Measurements from ENCODE around the gene LIPG. TPM values are rescaled to one million over a fixed set of nuclear protein-coding genes. Genes with fewer than 3 reads are reported as not detected.

Gene LIPG
- total and polyA plus RNA-seq, 9 of the 15 experiments (the other 6 are each of a cell fraction or from before 2014, with no cell fraction given) = 0.76 to 1.8 (median 1.3) TPM

DNA sequence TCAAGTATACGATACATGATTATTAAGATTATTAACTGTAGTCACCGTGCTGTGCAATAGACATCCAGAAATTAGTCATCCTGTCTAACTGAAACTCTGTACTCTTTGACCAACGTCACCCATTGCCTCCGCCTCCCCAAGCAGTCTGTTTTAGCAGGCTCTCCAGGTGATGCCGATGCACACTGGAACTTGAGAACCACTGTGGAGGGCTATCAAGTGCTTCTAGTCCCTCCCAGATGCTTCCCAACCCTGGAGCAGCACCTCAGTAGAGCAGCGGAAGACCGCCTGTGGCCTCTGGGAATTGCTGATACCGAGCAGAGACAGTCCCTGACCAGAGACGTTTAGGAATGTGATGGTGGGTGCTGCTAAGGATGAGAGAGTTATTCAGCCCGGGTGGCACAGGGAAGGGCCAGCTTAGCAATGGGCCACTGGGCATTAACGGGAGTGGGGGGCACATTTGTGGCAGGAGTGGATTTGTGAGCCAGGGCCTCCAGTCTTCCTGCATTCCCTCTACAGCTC is 50.7 kb downstream of the LIPG start:
- H3K4me1 ChIP-seq (replicated peaks in 1 of 2; ENCODE audit: control insufficient read depth in 2 of 2, insufficient read depth in 2 of 2, low read length in 2 of 2) = peaks cover 0 to 7% of the 10 kb centered on the region in 2 experiments; a peak in 2 of 5 replicates
- DNase-seq (ENCODE audit: extremely low read depth in 1 of 4, low spot score in 3 of 4) (no peak), ATAC-seq (no peak), FAIRE-seq (no peak)
- H3K79me2 ChIP-seq (ENCODE audit: control insufficient read depth, insufficient read depth, low read length) = no peaks in the 10 kb centered on the region
- H3K36me3 ChIP-seq (ENCODE audit: control insufficient read depth, insufficient read depth, low read length) = no peaks in the 10 kb centered on the region
- in situ Hi-C loops (cut with MboI) (no loop called here), intact Hi-C loops (cut with micrococcal nuclease) (no loop called here)
- H3K9me3 ChIP-seq (replicated peaks; ENCODE audit: control insufficient read depth, insufficient read depth, low read depth, low read length) = no peaks in the 10 kb centered on the region
- H4K20me1 ChIP-seq (replicated peaks; ENCODE audit: control insufficient read depth, insufficient read depth, low read length) = no peaks in the 10 kb centered on the region
- no peak overlapping the region for H3K4me2 ChIP-seq (ENCODE audit: insufficient read depth, low read length)
- ChIA-PET POLR2A (interaction anchor here (0.6 kb wide), 1 partner anchor 21 kb away, joined by 4 read pairs; no protein-coding TSS in a partner anchor), CTCF (ENCODE audit: low intra/inter-chr PET ratio) (no interaction called here)
- no peak overlapping the region for H2AFZ ChIP-seq (ENCODE audit: low read depth, low read length)
- H3K27ac ChIP-seq (ENCODE audit: extremely low read depth, low read depth, low read length) = no peak overlapping the region
- no TSS peak for BruUV-seq (replicated peaks)
- no peak overlapping the region for H3K4me3 ChIP-seq
- no peak overlapping the region for H3K9ac ChIP-seq (ENCODE audit: insufficient read depth in 1 of 2, low read depth in 2 of 2, low read length in 2 of 2)
- H3K27me3 ChIP-seq (ENCODE audit: control insufficient read depth in 2 of 2, insufficient read depth in 2 of 2, low read length in 2 of 2) = peaks cover 2 to 28% of the 10 kb centered on the region in 2 experiments; a peak in 3 of 5 replicates
- TF ChIP-seq HDAC8 (tag; IDR thresholded peaks at IDR 0.05) (no peak), ZNF785 (CRISPR knock-in tag; IDR thresholded peaks at IDR 0.05) (no peak), MBD2 (IDR thresholded peaks at IDR 0.05; ENCODE audit: borderline replicate concordance, low read depth) (no peak), CHD2 (IDR thresholded peaks at IDR 0.05; ENCODE audit: low read depth, low read length) (no peak), FOXK2 (conservative IDR thresholded peaks at IDR 0.05 in 1 of 2, IDR thresholded peaks at IDR 0.05 in 1 of 2; ENCODE audit: low read depth in 2 of 2) (no peak), THRAP3 (IDR thresholded peaks at IDR 0.05; ENCODE audit: borderline replicate concordance) (no peak), EHMT2 (IDR thresholded peaks at IDR 0.05) (no peak), MTF1 (CRISPR knock-in tag; IDR thresholded peaks at IDR 0.05; ENCODE audit: borderline replicate concordance) (no peak), TEAD2 (tag; IDR thresholded peaks at IDR 0.05) (no peak), ZBTB8A (IDR thresholded peaks at IDR 0.05; ENCODE audit: partially characterized antibody) (no peak), MAFK (IDR thresholded peaks at IDR 0.05; ENCODE audit: low read length) (no peak), SMAD2 (IDR thresholded peaks at IDR 0.05; ENCODE audit: low read depth, low read length) (no peak), DIDO1 (tag; IDR thresholded peaks at IDR 0.05; ENCODE audit: low read depth) (no peak)
- TF ChIP-seq, protein P1, sequence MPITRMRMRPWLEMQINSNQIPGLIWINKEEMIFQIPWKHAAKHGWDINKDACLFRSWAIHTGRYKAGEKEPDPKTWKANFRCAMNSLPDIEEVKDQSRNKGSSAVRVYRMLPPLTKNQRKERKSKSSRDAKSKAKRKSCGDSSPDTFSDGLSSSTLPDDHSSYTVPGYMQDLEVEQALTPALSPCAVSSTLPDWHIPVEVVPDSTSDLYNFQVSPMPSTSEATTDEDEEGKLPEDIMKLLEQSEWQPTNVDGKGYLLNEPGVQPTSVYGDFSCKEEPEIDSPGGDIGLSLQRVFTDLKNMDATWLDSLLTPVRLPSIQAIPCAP (CRISPR knock-in tag; IDR thresholded peaks at IDR 0.05; ENCODE audit: borderline replicate concordance) = no peak
- TF ChIP-seq, protein P2, sequence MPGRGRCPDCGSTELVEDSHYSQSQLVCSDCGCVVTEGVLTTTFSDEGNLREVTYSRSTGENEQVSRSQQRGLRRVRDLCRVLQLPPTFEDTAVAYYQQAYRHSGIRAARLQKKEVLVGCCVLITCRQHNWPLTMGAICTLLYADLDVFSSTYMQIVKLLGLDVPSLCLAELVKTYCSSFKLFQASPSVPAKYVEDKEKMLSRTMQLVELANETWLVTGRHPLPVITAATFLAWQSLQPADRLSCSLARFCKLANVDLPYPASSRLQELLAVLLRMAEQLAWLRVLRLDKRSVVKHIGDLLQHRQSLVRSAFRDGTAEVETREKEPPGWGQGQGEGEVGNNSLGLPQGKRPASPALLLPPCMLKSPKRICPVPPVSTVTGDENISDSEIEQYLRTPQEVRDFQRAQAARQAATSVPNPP (IDR thresholded peaks at IDR 0.05; ENCODE audit: borderline replicate concordance, insufficient read depth, insufficient read length) = no peak
- TF ChIP-seq, protein P3, sequence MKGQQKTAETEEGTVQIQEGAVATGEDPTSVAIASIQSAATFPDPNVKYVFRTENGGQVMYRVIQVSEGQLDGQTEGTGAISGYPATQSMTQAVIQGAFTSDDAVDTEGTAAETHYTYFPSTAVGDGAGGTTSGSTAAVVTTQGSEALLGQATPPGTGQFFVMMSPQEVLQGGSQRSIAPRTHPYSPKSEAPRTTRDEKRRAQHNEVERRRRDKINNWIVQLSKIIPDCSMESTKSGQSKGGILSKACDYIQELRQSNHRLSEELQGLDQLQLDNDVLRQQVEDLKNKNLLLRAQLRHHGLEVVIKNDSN (CRISPR knock-in tag; IDR thresholded peaks at IDR 0.05) = no peak
- TF ChIP-seq, protein P4, sequence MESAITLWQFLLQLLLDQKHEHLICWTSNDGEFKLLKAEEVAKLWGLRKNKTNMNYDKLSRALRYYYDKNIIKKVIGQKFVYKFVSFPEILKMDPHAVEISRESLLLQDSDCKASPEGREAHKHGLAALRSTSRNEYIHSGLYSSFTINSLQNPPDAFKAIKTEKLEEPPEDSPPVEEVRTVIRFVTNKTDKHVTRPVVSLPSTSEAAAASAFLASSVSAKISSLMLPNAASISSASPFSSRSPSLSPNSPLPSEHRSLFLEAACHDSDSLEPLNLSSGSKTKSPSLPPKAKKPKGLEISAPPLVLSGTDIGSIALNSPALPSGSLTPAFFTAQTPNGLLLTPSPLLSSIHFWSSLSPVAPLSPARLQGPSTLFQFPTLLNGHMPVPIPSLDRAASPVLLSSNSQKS (CRISPR knock-in tag; IDR thresholded peaks at IDR 0.05) = no peak
- H3K9me1 ChIP-seq (ENCODE audit: control insufficient read depth, insufficient read depth, low read length) = no peaks in the 10 kb centered on the region
- WGBS (ENCODE audit: insufficient coverage, low coverage, missing lambda C conversion rate) = under 1% methylated on average over 11 of the region's 11 CpGs

Data from K562 (cell line).